Cerebellar cortex (tissue), 1 donor: ENCODE data around the gene WWOX.

Experiments
- DNase-seq: peaks from one replicate; pipeline ENCODE4 v3.0.0-alpha.2; 2015; ENCODE audit warnings: low spot score

Gene WWOX

DNA sequence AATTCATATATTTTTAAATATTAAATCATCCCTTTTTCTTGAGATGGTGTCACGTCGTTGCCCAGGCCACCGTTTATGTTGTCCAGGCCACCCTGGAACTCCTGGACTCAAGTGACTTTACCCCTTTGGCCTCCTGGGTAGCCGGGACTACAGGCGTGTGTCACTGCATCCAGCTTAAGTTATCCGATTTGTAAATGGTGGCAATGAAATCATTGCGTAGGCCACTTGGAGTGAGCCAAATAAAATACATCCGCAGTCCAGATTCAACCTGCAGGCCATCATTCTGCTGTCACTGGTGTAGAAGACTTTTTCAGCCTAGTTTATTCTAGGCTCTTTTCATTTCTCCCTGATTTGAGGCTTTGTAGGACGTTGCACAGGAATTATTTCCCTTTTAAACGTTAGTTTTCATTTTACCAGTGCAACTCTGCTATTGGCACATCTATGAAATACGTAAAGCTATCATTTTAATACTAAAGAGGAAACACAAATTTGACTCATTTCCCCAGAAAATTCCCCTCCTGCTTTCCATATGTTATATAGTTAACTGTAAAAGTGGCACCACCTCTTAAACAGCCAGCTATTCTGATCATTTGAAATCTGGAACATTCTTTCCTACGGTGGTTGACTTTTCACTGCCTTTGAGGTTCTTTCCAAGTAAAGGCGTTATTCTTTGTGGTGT, 1051.3 kb downstream of the WWOX start:
- DNase-seq, result no peak

DNA sequence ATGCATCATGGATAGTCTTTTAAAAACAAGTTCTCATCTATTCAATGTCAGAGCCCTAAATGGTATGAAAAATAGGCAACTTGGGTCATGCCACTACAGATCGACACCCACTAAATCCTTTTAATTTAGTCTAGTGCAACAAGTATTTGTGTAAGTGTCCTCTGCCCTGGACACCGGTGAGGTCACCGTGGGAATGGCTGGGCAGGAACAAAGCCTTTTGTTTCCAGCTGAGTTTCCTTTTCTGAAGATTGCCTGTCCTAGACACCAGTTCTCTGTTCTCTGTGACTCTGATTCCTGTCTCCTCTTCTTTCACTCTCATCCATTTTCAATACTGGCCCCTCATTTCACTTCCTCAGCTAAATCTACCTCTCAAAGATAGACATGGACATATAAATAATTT, 1054.6 kb downstream of the WWOX start:
- DNase-seq, result no peak

DNA sequence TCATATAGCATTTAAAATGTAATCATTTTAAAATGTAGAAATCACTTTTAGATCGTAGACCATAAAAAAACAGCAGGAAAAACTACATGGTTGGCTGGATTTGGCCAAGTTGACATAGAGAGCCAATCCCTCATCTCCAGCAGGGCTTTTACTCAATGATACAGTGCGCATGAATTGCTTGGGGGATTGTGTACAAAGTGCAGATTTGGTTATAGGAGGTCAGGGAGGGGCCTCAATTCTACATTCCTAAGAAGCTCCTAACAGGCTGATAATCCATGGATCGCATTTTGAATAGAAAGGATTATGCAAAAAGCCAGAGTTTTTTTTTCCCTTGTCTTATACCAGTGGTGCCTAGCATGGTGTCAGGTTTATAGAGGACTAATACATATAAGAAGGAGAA, 1056.0 kb downstream of the WWOX start:
- DNase-seq, result no peak

GRCh38 chr16:79155904-79156303, 1056.5 kb downstream of the WWOX start:
- no peak for DNase-seq

DNA sequence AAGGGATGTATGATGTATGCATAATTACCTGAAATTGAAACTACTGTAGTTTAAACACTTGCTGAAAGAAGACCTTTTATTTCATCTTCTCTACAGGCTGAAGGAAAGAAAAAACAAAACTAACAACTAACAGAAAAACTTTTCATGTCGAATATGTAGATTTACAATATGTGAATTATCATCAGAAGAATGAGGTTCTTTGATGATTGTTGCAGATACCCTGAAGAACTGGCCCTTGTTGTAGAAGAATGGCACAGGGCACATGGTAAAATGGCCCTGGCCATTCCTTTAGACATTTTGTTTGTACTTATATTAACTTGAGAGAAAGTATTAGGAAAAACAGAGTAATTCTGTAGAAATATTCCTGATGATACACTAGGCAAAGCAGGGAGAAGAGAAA, 1057.3 kb downstream of the WWOX start:
- DNase-seq, result no peak

- no peak for DNase-seq
Observed at GRCh38 chr16:79158337-79158736, 1058.9 kb downstream of the WWOX start.

DNA sequence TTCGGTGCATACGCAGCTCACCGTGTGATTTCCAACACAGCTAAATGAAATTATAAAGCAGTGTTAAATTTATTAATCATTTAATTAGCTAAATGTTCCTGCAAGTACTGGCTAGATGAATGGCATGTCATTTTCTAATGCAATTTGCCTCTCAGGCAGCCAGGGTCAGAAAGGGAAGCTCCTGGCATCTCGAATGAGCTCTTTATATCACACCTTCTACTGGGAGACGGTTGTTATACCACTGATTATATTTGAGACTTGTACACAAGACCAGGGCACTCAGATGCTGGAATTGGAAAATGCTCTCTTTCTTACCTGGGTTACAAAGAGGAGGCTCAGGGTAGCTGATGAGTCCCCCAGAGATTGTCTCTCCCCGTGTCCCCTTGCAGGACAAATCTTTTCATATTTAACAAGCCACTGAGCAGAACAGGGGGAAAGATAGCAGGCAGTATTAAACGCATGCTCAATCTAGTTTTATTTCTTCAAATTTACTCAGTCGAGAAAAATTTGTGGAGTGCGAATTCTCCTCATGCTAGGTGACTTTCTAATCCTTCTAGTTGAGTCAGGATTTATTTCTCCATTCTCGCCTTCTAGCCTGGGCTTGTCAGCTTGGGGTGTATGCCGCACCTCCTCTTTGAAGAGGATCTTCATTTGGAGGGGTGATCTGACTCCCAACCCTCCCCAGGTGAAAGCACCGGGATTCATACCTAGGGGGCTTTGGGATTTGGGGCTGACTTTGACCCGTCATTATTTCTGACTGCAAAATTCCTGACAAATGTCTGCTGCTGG, 1060.0 kb downstream of the WWOX start:
- no peak for DNase-seq

GRCh38 chr16:79162977-79163376, 1063.5 kb downstream of the WWOX start:
- no peak for DNase-seq

GRCh38 chr16:79163691-79164387, 1064.4 kb downstream of the WWOX start:
- no peak for DNase-seq

DNA sequence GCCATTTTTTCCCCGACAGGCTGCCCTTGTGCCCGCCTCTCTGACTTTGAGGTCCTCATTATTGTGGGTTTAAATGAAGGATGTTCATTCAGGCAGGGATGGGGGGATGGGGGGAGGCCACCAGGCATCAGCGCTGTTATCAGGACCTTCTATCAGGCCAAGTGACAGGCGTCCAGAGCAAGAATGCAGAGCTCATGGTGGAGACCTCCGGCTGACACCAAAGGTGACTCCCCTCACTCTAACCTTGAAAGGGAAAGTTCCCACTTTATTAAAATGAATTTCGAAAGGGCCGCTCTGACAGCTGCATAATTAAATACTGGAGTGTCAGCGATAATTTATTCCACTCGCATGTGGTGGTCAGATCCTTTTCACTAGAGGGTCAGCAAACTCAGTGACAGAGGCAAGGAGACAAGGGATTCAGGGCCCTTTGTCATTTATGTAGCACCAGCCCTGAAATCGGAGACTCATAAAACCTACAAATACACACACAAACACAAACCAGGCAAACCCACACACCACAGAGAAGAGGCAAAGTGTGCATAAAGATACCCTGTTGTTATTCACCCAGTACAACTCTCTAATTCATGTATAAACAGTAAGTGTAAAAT, 1065.0 kb downstream of the WWOX start:
- no peak for DNase-seq

- no peak for DNase-seq
Observed at GRCh38 chr16:79165079-79165478, 1065.6 kb downstream of the WWOX start.

DNA sequence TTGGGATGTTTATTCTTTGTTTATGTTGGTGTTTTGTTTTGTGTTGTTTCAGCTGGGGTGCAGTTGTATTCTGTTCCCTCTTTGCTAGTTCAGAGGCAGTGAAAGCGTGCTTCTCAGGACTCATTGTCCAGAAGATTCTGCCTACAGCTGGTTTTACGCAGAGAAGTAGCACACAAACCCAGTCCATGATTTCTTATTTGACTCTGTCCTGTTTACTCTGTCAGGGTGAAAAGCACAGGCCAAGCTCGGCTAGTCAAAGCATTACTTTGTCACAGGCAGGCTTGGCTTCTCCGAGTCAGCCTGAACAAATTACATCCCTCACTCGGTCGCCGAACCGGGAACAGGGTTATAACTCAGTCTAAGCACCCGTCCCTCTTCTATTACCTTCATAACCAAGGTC, 1066.1 kb downstream of the WWOX start:
- DNase-seq, result no peak

- no peak for DNase-seq
Observed at GRCh38 chr16:79167893-79168292, 1068.4 kb downstream of the WWOX start.

GRCh38 chr16:79168321-79168720, 1068.9 kb downstream of the WWOX start:
- no peak for DNase-seq

GRCh38 chr16:79169239-79169638, 1069.8 kb downstream of the WWOX start:
- DNase-seq, result no peak

DNA sequence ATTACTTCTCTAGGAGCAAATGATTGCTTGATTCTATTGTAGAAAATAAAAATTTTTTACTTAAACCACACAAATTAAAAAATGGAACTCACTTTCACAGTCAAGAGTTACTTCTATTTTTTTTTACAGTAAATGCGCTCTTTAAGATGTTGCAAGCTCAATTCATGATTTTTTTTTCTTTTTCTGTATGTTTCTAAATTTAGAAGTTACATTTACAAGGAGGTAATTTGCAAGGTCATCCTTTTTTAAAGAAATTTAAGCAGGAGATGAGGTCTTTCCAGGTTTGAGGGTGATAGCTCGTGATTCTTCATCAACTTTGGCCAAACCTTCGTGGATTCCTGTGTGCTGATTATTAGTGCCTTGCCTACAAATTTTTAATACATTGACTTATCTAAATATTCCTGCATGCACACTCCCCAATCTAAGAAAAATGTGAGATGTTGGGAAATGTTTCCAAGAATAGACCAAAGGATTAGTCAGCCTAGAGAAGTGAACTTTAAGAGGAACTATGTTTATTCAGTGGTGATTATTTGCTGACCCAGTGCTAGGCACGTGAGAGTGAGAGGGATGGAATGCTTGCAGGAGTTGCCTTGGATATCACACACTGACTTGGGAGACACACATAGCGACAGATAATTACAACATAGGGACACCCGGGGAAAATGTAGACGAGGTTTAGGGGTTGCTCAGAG, 1071.2 kb downstream of the WWOX start:
- DNase-seq, result no peak

- no peak for DNase-seq
Observed at GRCh38 chr16:79171504-79171903, 1072.0 kb downstream of the WWOX start.

- DNase-seq, result no peak
Observed at GRCh38 chr16:79171931-79172705, 1072.7 kb downstream of the WWOX start.

DNA sequence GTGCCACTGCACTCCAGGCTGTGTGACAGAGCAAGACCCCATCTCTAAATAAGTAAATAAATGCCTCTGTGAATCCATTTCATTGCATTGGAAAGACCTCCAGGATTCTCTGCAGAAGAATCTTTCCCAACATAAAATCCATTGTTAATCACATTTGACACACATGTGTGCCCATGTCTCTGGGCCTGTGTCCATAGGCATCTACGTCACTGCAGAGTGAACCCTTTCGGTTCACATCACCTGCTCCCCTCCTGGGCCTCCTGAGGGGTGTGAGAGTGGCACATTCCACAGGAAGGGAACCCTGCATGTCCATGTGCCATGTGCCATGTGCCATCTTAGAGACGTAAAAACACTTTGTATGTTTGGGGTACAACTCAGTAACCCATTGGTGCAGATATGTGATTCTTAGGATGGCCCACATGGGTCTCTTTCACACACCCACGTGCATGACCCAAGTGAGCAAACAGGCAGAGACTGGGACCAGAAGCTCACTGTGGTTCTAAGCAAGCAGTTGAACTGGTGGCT, 1073.6 kb downstream of the WWOX start:
- DNase-seq, result no peak

DNA sequence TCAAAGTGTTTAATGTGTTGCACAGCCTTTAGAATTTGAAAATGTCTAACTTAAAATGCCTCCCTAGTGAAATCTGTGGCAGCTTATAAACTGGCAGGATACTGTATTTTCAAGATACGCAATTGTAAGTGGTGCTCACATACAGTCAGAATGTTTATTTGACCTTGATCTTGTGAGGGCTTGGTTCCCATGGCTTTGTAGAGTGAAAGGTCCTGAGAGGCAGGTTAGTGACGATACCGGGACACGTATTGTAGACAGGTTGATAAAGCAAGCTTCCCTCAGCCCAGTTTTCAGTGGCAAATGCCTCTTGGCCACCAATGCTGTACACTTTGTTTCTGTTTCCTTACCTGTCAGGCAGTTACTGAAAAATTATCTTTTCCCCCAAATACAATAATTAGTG, 1074.5 kb downstream of the WWOX start:
- DNase-seq, result no peak
